RWPE1 (cell line): ENCODE results near the gene F3.

Experiments used
- CTCF ChIA-PET: fragments of 350-600 bp; sonication (Branson Sonifier 250); formaldehyde crosslinking; extraction: SDS; loops from one replicate; lab custom pipeline; 2021; lab: Yijun Ruan, JAX
- POLR2A ChIA-PET: fragments of 400-600 bp; formaldehyde crosslinking; extraction: SDS; loops from one replicate; lab custom pipeline; 2020; ENCODE audit warnings: antibody characterized with exemption; ENCODE audit not compliant: low non-redundant PET; lab: Yijun Ruan, JAX
- DNase-seq: peaks from one replicate; pipeline ENCODE4 v3.0.0; 2012; ENCODE audit warnings: low spot score
- H3K27ac ChIP-seq: fragments of 450-650 bp; 2 replicates; pipeline ENCODE4 v1.5.1; 2017
- CTCF ChIP-seq: fragments of 450-650 bp; conservative IDR thresholded peaks from 2 replicates; pipeline ENCODE4 v1.5.1; 2017; ENCODE audit warnings: low read depth, mild to moderate bottlenecking

The F3 gene

GRCh38 chr1:94512816-94513215, 28.7 kb downstream of the F3 start:
- DNase-seq, result no peak
- ChIA-PET POLR2A (no interaction called here), CTCF (interaction anchor here (0.8 to 1.2 kb wide), 3 partner anchors 31 to 293 kb away, joined by 3 to 4 read pairs (median 4); no protein-coding TSS in a partner anchor)
- no peak for TF ChIP-seq CTCF
- no peak overlapping the region for H3K27ac ChIP-seq

- no peak overlapping the region for H3K27ac ChIP-seq
- ChIA-PET POLR2A (no interaction called here), CTCF (interaction anchor here (0.9 kb wide), 1 partner anchor 23 kb away, joined by 13 read pairs; no protein-coding TSS in a partner anchor)
- DNase-seq, result no peak
- no peak for TF ChIP-seq CTCF
These were observed 37.0 kb downstream of the F3 start for GRCh38 chr1:94504601-94505000.

GRCh38 chr1:94503153-94503552, 38.4 kb downstream of the F3 start:
- no peak for DNase-seq
- ChIA-PET POLR2A (no interaction called here), CTCF (interaction anchor here (1.0 kb wide), 1 partner anchor 463 kb away, joined by 12 read pairs; no protein-coding TSS in a partner anchor)
- no peak overlapping the region for H3K27ac ChIP-seq
- TF ChIP-seq CTCF, result no peak

- CTCF ChIA-PET, result no interaction called here
- no peak for TF ChIP-seq CTCF
- no peak for DNase-seq
- no peak overlapping the region for H3K27ac ChIP-seq
- POLR2A ChIA-PET, result no interaction called here
These were observed 39.6 kb downstream of the F3 start for GRCh38 chr1:94501935-94502334.

- H3K27ac ChIP-seq, result no peak overlapping the region
- TF ChIP-seq CTCF, result no peak
- no peak for DNase-seq
- ChIA-PET CTCF (interaction anchor here (0.6 kb wide), 2 partner anchors 13 to 311 kb away, joined by 3 read pairs; no protein-coding TSS in a partner anchor), POLR2A (no interaction called here)
These were observed 40.1 kb downstream of the F3 start for GRCh38 chr1:94501426-94501825.

- TF ChIP-seq CTCF, result no peak
- POLR2A ChIA-PET, result interaction anchor here (0.6 kb wide), 1 partner anchor 129 kb away, joined by 5 read pairs; no protein-coding TSS in a partner anchor
- no peak for DNase-seq
- CTCF ChIA-PET, result interaction anchor here (0.6 kb wide), 1 partner anchor 547 kb away, joined by 4 read pairs; no protein-coding TSS in a partner anchor
- no peak overlapping the region for H3K27ac ChIP-seq
These were observed 45.3 kb downstream of the F3 start for GRCh38 chr1:94496076-94496755.
